Activated gamma-delta T cell treated with anti-CD3 and anti-CD28 coated beads, Interleukin-2, amount 50 U/mL, for 16 hours (primary cell): Measurements from ENCODE around the gene RABEP2.
"Not testable (repeated sequence)": the region's sequence is repeated elsewhere in the genome, so short reads cannot be mapped to it uniquely, and the experiment has no call there.

Source experiments
- DNase-seq: peaks from one replicate; pipeline ENCODE4 v3.0.0-alpha.2; 2020; ENCODE audit warnings: low read depth

The RABEP2 gene

GRCh38 chr16:28924762-28925385 lies at the start of gene RABEP2:
RABEP2 (minus strand) TSS chr16:28925238; CDS start chr16:28925163, 75 bp downstream.
- DNase-seq, result peak; percentile 93

GRCh38 chr16:28974437-28975157 lies 49.6 kb upstream of the RABEP2 start, which contains the start of gene SPNS1:
SPNS1 (plus strand) TSS chr16:28974778; CDS start chr16:28975152, 374 bp downstream.
- peak; percentile 87 for DNase-seq

GRCh38 chr16:28974007-28974436 lies 49.0 kb upstream of the RABEP2 start:
- no peak for DNase-seq

- not testable (repeated sequence) for DNase-seq
These were observed 44.7 kb upstream of the RABEP2 start for GRCh38 chr16:28969696-28970095.

- DNase-seq, result no peak
These were observed 42.1 kb upstream of the RABEP2 start for GRCh38 chr16:28967156-28967555.

GRCh38 chr16:28964496-28964895 lies 39.5 kb upstream of the RABEP2 start:
- no peak for DNase-seq

- DNase-seq, result no peak
These were observed 39.0 kb upstream of the RABEP2 start for GRCh38 chr16:28964072-28964471.

GRCh38 chr16:28958836-28959235 lies 33.8 kb upstream of the RABEP2 start:
- no peak for DNase-seq

- no peak for DNase-seq
These were observed 33.2 kb upstream of the RABEP2 start for GRCh38 chr16:28958216-28958615.

- DNase-seq, result peak; percentile 9
These were observed 26.4 kb upstream of the RABEP2 start for GRCh38 chr16:28951410-28951943.

- peak; percentile 99 for DNase-seq
These were observed 25.8 kb upstream of the RABEP2 start, which contains the start of gene NFATC2IP for GRCh38 chr16:28950648-28951409. NFATC2IP (plus strand) TSS chr16:28950937; CDS start chr16:28951012, 75 bp downstream.

- DNase-seq, result no peak
These were observed 21.6 kb upstream of the RABEP2 start for GRCh38 chr16:28946681-28947080.

GRCh38 chr16:28943281-28943680 lies 18.2 kb upstream of the RABEP2 start:
- DNase-seq, result no peak

- DNase-seq, result not testable (repeated sequence)
These were observed 14.8 kb upstream of the RABEP2 start for GRCh38 chr16:28939825-28940224.

- DNase-seq, result no peak
These were observed 13.7 kb upstream of the RABEP2 start for GRCh38 chr16:28938721-28939120.

- no peak for DNase-seq
These were observed 12.3 kb upstream of the RABEP2 start for GRCh38 chr16:28937222-28937876.

- no peak for DNase-seq
These were observed 11.7 kb upstream of the RABEP2 start for GRCh38 chr16:28936784-28937155.

- DNase-seq, result peak; percentile 66
These were observed 11.1 kb upstream of the RABEP2 start for GRCh38 chr16:28935924-28936783.

- no peak for DNase-seq
These were observed 10.3 kb upstream of the RABEP2 start for GRCh38 chr16:28935346-28935745.

- DNase-seq, result no peak
These were observed 8.1 kb upstream of the RABEP2 start for GRCh38 chr16:28933171-28933570.
